ENCODE data around the gene UCP2. TPM values are rescaled to one million over a fixed set of nuclear protein-coding genes. Genes with fewer than 3 reads are reported as not detected.
A peak's percentile ranks its signal among the peaks of the same experiment; 100 is the strongest.

UCP2 gene
- total RNA-seq, 1 donor from 2014 or later = 0.26 TPM

- no peak overlapping the region for H3K4me3 ChIP-seq (ENCODE audit: low read depth, low read length)
- DNase-seq (ENCODE audit: low read depth) (no peak), FAIRE-seq (no peak)
- no peaks in the 10 kb centered on the region for H3K36me3 ChIP-seq (ENCODE audit: control insufficient read depth, insufficient read depth, low read length)
- no peak for TF ChIP-seq CTCF (IDR thresholded peaks at IDR 0.05; ENCODE audit: insufficient read depth, low read length, severe bottlenecking)
- H3K27me3 ChIP-seq (ENCODE audit: control insufficient read depth, insufficient read depth, low read length) = no peaks in the 10 kb centered on the region
Observed at GRCh38 chr11:73957654-73958361, 24.8 kb downstream of the UCP2 start.

GRCh38 chr11:73956876-73957653 lies 25.6 kb downstream of the UCP2 start:
- Histone ChIP-seq H3K36me3 (ENCODE audit: control insufficient read depth, insufficient read depth, low read length) (no peaks in the 10 kb centered on the region), H3K4me3 (ENCODE audit: low read depth, low read length) (no peak overlapping the region), H3K27me3 (ENCODE audit: control insufficient read depth, insufficient read depth, low read length) (no peaks in the 10 kb centered on the region)
- TF ChIP-seq CTCF (IDR thresholded peaks at IDR 0.05; ENCODE audit: insufficient read depth, low read length, severe bottlenecking) = no peak
- FAIRE-seq (no peak), DNase-seq (ENCODE audit: low read depth) (no peak)

- DNase-seq (ENCODE audit: low read depth) = peak; percentile 51
- H3K4me3 ChIP-seq (ENCODE audit: low read depth, low read length) = no peak overlapping the region
- no peaks in the 10 kb centered on the region for H3K36me3 ChIP-seq (ENCODE audit: control insufficient read depth, insufficient read depth, low read length)
- TF ChIP-seq CTCF (IDR thresholded peaks at IDR 0.05; ENCODE audit: insufficient read depth, low read length, severe bottlenecking) = no peak
- H3K27me3 ChIP-seq (ENCODE audit: control insufficient read depth, insufficient read depth, low read length) = no peaks in the 10 kb centered on the region
- no peak for FAIRE-seq
Observed at GRCh38 chr11:73951797-73952196, 30.8 kb downstream of the UCP2 start.

- H3K36me3 ChIP-seq (ENCODE audit: control insufficient read depth, insufficient read depth, low read length) = no peaks in the 10 kb centered on the region
- peak; percentile 73 for DNase-seq (ENCODE audit: low read depth)
- no peak for FAIRE-seq
- H3K4me3 ChIP-seq (ENCODE audit: low read depth, low read length) = no peak within 1 kb of the TSS
- H3K27me3 ChIP-seq (ENCODE audit: control insufficient read depth, insufficient read depth, low read length) = no peaks in the 10 kb centered on the region
- no peak for TF ChIP-seq CTCF (IDR thresholded peaks at IDR 0.05; ENCODE audit: insufficient read depth, low read length, severe bottlenecking)
Observed at GRCh38 chr11:73950869-73951710, 31.6 kb downstream of the UCP2 start, which contains the start of gene DNAJB13. DNAJB13 (plus strand) TSS chr11:73951026; CDS start chr11:73951070, 44 bp downstream.

- H3K36me3 ChIP-seq (ENCODE audit: control insufficient read depth, insufficient read depth, low read length) = no peaks in the 10 kb centered on the region
- H3K27me3 ChIP-seq (ENCODE audit: control insufficient read depth, insufficient read depth, low read length) = no peaks in the 10 kb centered on the region
- FAIRE-seq = no peak
- no peak for DNase-seq (ENCODE audit: low read depth)
- H3K4me3 ChIP-seq (ENCODE audit: low read depth, low read length) = no peak overlapping the region
- TF ChIP-seq CTCF (IDR thresholded peaks at IDR 0.05; ENCODE audit: insufficient read depth, low read length, severe bottlenecking) = no peak
Observed at GRCh38 chr11:73949912-73950311, 32.7 kb downstream of the UCP2 start.
